Measurements from ENCODE around the gene SULT4A1. TPM values are rescaled to one million over a fixed set of nuclear protein-coding genes. Genes with fewer than 3 reads are reported as not detected.

SULT4A1 gene
- total RNA-seq, 4 donors from 2014 or later = 1.3 TPM; not detected in 3

DNA sequence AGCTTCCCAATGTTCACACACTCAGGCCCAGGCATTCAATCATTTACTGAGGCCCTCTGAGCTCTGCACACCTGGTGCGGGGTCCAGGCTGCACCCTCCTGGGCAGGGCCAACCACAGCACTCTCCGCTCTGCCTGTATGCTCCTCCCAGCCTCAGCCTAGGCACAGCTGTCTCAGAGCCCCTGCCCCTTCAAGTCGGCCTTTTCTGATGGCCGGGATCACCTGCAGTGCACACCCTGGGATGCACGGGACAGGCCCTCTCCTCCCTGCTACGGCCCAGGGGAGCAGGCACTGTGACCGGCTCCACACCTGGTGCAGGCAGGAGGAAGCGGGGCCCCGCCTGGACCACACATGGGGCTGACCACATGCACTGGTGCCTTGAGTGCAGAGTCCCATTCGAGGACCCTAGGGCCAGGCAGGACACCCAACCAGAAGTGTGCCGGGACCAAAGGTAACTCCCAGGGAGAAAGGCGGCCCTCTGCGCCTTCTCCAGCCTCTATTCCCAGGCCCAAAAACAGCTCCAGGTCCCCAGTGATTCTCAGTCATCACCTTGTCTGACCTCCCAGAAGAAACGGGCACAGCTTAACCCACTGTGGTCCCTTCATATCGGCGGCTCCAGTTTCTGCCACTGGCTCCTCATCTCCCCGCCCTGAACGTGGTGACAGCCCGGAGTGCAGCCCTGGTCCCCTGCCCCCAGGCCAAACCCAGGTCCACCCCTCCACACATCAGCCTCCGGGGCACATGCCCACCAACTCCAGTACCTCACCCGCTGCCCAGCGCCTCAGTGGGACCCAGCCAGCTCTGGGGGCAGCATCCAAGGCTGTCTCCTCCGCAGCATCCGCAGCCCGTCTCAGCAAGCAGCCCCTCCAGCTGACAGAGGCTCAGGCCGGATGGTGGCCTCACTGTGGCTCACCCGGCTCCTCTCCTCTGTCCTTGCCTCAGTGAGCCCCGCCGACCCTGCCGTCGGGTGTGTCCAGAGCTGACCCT is 17.5 kb downstream of the SULT4A1 start:
- DNase-seq (ENCODE audit: low spot score in 2 of 2) = no peak
- Histone ChIP-seq H3K4me1 (no peaks in the 10 kb centered on the region), H3K27ac (no peak overlapping the region), H3K36me3 (no peaks in the 10 kb centered on the region), H3K9me3 (peaks cover 0 to 5% (median 0%) of the 10 kb centered on the region in 4 donors), H3K4me3 (no peak overlapping the region), H3K27me3 (no peaks in the 10 kb centered on the region)
- 81 to 84% methylated on average over 16 to 23 of the region's 31 CpGs for WGBS, 2 donors
- no peak for TF ChIP-seq EP300 (IDR thresholded peaks at IDR 0.05)

DNA sequence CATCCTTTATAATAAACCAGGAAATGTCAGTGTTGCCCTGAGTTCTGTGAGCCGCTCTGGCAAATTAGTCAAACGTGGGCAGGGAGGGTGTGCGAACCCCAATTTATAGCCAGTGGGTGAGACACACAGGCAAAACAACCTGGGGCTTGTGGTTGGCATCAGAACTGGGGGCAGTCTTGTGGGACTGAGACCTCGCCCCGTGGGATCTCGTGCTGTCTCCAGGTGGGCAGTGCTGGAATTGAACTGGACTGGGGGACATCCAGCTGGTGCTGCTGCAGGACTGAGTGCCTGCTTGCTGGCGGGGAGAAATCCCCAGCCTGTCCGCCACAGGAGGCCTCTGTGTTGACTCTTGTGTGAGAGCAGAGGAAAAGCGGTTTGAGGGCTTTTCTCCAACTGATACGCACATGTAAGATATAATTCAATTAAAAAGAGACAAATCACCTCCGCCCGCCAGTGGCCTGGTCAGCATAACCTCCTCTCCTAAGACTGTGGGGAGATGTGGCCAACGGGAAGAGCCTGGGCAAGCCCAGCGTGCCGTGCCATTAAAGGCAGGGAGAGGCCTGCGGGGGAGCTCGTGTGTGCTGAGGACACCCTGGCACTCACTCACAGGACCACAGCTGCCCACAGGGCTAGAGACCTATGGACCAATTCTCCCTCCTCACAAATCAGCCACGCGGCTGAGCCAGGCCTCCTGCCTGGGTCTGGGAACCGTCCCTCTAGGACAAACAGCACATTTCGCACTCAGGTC is 18.4 kb downstream of the SULT4A1 start:
- Histone ChIP-seq H3K36me3 (no peaks in the 10 kb centered on the region), H3K27me3 (no peaks in the 10 kb centered on the region), H3K4me1 (no peaks in the 10 kb centered on the region), H3K4me3 (no peak overlapping the region), H3K9me3 (no peaks in the 10 kb centered on the region), H3K27ac (no peak overlapping the region)
- TF ChIP-seq, protein P1, sequence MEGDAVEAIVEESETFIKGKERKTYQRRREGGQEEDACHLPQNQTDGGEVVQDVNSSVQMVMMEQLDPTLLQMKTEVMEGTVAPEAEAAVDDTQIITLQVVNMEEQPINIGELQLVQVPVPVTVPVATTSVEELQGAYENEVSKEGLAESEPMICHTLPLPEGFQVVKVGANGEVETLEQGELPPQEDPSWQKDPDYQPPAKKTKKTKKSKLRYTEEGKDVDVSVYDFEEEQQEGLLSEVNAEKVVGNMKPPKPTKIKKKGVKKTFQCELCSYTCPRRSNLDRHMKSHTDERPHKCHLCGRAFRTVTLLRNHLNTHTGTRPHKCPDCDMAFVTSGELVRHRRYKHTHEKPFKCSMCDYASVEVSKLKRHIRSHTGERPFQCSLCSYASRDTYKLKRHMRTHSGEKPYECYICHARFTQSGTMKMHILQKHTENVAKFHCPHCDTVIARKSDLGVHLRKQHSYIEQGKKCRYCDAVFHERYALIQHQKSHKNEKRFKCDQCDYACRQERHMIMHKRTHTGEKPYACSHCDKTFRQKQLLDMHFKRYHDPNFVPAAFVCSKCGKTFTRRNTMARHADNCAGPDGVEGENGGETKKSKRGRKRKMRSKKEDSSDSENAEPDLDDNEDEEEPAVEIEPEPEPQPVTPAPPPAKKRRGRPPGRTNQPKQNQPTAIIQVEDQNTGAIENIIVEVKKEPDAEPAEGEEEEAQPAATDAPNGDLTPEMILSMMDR (IDR thresholded peaks at IDR 0.05) = no peak
- no peak for TF ChIP-seq EP300 (IDR thresholded peaks at IDR 0.05)
- no peak for TF ChIP-seq POLR2A (IDR thresholded peaks at IDR 0.05)
- 85 to 86% methylated on average over 20 to 21 of the region's 21 CpGs for WGBS, 2 donors
- DNase-seq (ENCODE audit: low spot score in 2 of 2) = no peak

DNA sequence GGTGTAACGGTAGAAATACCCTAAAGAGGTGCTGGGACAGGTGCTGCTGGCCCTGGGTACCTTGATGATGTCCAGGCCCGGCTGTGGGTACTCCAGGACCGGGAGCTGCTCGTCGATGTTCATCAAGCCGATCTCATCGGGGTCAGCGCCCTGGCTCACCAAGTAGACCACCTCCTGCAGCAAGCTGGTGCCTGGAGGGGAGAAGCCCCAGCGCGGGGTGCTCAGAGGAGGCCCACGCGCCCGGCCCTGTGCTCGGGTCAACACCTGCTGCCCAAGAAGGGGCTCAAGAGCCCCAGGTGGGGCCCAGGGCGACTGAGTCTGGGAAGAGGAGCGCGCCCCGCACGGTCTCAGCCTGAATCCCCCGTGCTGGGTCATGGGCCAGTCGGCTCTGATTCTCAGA is 20.6 kb downstream of the SULT4A1 start:
- 88 to 92% methylated on average over 12 to 20 of the region's 21 CpGs for WGBS, 2 donors
- H3K27ac ChIP-seq = no peak overlapping the region
- TF ChIP-seq EP300 (IDR thresholded peaks at IDR 0.05) = no peak

DNA sequence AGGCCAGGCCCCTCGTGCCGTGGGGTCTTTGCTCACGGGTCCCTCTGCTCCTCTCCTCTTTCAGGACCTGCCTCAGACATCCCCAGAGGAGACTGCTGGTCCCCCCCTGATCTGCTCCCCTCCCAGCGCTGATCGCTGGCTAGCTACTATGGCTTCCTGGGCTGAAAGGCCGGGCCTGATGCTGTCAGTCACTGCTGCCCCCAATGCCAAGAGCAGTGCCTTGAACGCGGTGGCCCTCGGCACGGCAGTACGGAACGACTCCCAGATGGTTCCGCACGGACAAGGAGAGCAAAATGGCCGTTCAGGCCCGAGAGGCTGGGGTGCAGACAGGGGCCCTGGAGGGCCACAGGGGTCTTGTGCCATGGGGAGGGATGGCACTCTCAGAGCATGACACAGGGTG is 21.5 kb downstream of the SULT4A1 start:
- Histone ChIP-seq H3K4me1 (no peaks in the 10 kb centered on the region), H3K4me3 (no peak overlapping the region), H3K9me3 (no peaks in the 10 kb centered on the region), H3K36me3 (no peaks in the 10 kb centered on the region), H3K27ac (no peak overlapping the region), H3K27me3 (no peaks in the 10 kb centered on the region)
- no peak for DNase-seq (ENCODE audit: low spot score in 2 of 2)
- TF ChIP-seq, protein P1 (IDR thresholded peaks at IDR 0.05) = no peak
- TF ChIP-seq EP300 (IDR thresholded peaks at IDR 0.05) = no peak
- TF ChIP-seq POLR2A (IDR thresholded peaks at IDR 0.05) = no peak
- 82 to 87% methylated on average over 14 to 16 of the region's 16 CpGs for WGBS, 2 donors

More for the DNA sequence above, 20.6 kb downstream of the SULT4A1 start:
- DNase-seq (ENCODE audit: low spot score in 2 of 2) = no peak
- Histone ChIP-seq H3K36me3 (no peaks in the 10 kb centered on the region), H3K9me3 (no peaks in the 10 kb centered on the region), H3K4me1 (no peaks in the 10 kb centered on the region), H3K27me3 (no peaks in the 10 kb centered on the region), H3K4me3 (no peak overlapping the region)

DNA sequence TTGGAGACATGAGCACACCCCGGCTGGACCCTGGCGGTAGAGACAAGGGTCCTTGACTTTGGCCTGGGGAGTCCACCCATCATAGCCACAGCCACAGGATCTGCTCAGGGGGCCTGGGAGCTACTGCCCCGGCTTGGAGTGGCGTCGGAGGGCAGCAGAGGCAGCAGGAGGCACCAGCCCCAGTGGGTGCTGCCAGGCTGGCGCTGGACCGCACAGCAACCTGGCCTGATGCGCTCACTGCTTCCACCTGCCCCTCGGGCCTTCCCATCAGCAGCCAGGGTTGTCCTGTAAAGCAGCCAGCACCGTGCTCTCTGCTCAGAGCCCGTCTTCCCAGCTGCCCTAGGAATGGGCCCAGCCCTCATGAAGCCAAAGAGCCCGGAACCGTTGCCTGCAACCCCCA is 21.9 kb downstream of the SULT4A1 start:
- WGBS, 2 donors = 80 to 86% methylated on average over 11 to 13 of the region's 13 CpGs
- TF ChIP-seq, protein P1 (IDR thresholded peaks at IDR 0.05) = no peak

DNA sequence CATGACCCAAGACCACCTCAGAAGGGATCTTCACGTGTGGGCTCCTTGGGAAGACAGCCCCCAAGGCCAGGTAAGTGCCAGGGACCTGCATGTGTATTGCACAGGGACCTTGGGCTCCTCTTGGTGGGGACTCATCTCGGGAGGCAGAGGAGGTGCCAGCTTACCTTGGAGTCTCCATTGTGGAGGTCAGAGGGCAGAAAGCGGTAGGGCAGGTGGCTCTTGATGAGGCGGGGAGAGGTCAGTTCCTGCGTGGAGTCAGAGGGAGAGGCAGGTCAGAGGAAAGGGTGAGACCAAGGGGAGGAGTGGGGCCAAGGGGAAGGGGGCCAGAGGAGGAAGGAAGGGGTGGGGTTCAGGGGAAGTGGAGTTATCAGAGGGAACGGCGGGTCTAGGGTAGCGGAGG is 22.5 kb downstream of the SULT4A1 start:
- Histone ChIP-seq H3K4me3 (no peak overlapping the region), H3K4me1 (no peaks in the 10 kb centered on the region), H3K27ac (no peak overlapping the region), H3K27me3 (no peaks in the 10 kb centered on the region), H3K36me3 (no peaks in the 10 kb centered on the region), H3K9me3 (no peaks in the 10 kb centered on the region)
- TF ChIP-seq, protein P1 (IDR thresholded peaks at IDR 0.05) = no peak
- TF ChIP-seq POLR2A (IDR thresholded peaks at IDR 0.05) = no peak
- no peak for TF ChIP-seq EP300 (IDR thresholded peaks at IDR 0.05)
- DNase-seq (ENCODE audit: low spot score in 2 of 2) = no peak
- 61 to 66% methylated on average over 8 of the region's 8 CpGs for WGBS, 2 donors

More for the DNA sequence above, 21.9 kb downstream of the SULT4A1 start:
- Histone ChIP-seq H3K27me3 (no peaks in the 10 kb centered on the region), H3K4me3 (no peak overlapping the region), H3K27ac (no peak overlapping the region), H3K9me3 (no peaks in the 10 kb centered on the region), H3K4me1 (no peaks in the 10 kb centered on the region), H3K36me3 (no peaks in the 10 kb centered on the region)
- DNase-seq (ENCODE audit: low spot score in 2 of 2) = no peak
